GM12864 (cell line): Measurements from ENCODE around the gene RHOBTB3.

Experiments used
- DNase-seq: peaks from one replicate; pipeline ENCODE4 v3.0.0-alpha.2; 2011; ENCODE audit warnings: low read depth
- H3K4me3 ChIP-seq: 2 replicates; pipeline ENCODE4 v1.5.1; 2011; ENCODE audit warnings: mild to moderate bottlenecking, low read depth, low read length, control low read depth
- CTCF ChIP-seq: IDR thresholded peaks from 2 replicates; pipeline ENCODE4 v1.5.1; 2011; ENCODE audit warnings: low read depth, mild to moderate bottlenecking, moderate library complexity, low read length, control low read depth, inconsistent platforms; ENCODE audit errors: missing control alignments

RHOBTB3 gene

GRCh38 chr5:95717439-95717838 is 13.7 kb upstream of the RHOBTB3 start:
- DNase-seq = no peak
- no peak for TF ChIP-seq CTCF

GRCh38 chr5:95718203-95718602 is 12.9 kb upstream of the RHOBTB3 start:
- TF ChIP-seq CTCF = no peak
- H3K4me3 ChIP-seq = no peak overlapping the region
- DNase-seq = no peak

More at GRCh38 chr5:95717439-95717838, 13.7 kb upstream of the RHOBTB3 start:
- no peak overlapping the region for H3K4me3 ChIP-seq

GRCh38 chr5:95718738-95719137 is 12.4 kb upstream of the RHOBTB3 start:
- no peak for DNase-seq
- TF ChIP-seq CTCF = no peak
- H3K4me3 ChIP-seq = no peak overlapping the region

GRCh38 chr5:95720094-95720786 is 10.9 kb upstream of the RHOBTB3 start:
- no peak for TF ChIP-seq CTCF
- no peak overlapping the region for H3K4me3 ChIP-seq
- no peak for DNase-seq

GRCh38 chr5:95721582-95722295 is 9.4 kb upstream of the RHOBTB3 start:
- no peak for TF ChIP-seq CTCF
- H3K4me3 ChIP-seq = no peak overlapping the region
- no peak for DNase-seq

- no peak for TF ChIP-seq CTCF
- DNase-seq = no peak
- H3K4me3 ChIP-seq = no peak overlapping the region
Measured at GRCh38 chr5:95723632-95724369, 7.3 kb upstream of the RHOBTB3 start.
